Measurements from ENCODE around the gene TAP1.

DNA sequence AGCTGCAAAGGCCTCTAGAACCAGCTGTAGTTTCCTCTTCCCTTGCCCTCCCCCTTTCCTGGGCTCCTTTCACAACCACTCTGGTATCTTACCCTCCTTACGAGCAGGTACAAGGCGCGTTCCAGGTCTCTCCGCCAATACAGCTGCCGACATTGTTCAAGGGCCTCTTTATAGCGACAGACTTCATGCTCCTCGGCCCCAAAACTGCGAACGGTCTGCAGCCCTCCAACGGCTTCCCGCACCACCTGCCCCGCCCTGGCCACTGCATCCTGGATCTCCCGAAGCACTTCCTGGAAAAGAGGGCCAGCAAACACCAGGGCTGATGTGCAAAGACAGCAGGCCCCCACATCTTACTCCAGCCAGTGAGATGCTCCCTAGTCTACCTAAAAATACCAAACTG lies 21.0 kb downstream of the TAP1 start:
- TF ChIP-seq, protein P1, sequence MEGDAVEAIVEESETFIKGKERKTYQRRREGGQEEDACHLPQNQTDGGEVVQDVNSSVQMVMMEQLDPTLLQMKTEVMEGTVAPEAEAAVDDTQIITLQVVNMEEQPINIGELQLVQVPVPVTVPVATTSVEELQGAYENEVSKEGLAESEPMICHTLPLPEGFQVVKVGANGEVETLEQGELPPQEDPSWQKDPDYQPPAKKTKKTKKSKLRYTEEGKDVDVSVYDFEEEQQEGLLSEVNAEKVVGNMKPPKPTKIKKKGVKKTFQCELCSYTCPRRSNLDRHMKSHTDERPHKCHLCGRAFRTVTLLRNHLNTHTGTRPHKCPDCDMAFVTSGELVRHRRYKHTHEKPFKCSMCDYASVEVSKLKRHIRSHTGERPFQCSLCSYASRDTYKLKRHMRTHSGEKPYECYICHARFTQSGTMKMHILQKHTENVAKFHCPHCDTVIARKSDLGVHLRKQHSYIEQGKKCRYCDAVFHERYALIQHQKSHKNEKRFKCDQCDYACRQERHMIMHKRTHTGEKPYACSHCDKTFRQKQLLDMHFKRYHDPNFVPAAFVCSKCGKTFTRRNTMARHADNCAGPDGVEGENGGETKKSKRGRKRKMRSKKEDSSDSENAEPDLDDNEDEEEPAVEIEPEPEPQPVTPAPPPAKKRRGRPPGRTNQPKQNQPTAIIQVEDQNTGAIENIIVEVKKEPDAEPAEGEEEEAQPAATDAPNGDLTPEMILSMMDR (conservative IDR thresholded peaks at IDR 0.05; ENCODE audit: low read depth, low read length) = no peak
- TF ChIP-seq POLR2A (IDR thresholded peaks at IDR 0.05; ENCODE audit: low read depth, low read length) = no peak
- TF ChIP-seq RAD21 (IDR thresholded peaks at IDR 0.05; ENCODE audit: low read length) = no peak
- TF ChIP-seq MXI1 (IDR thresholded peaks at IDR 0.05; ENCODE audit: borderline replicate concordance, low read depth, low read length) = no peak
- TF ChIP-seq MAFK (IDR thresholded peaks at IDR 0.05; ENCODE audit: low read depth, low read length) = no peak
- TF ChIP-seq RCOR1 (IDR thresholded peaks at IDR 0.05; ENCODE audit: insufficient replicate concordance, low read length) = no peak
- no peak for TF ChIP-seq CEBPB (IDR thresholded peaks at IDR 0.05; ENCODE audit: low read depth, low read length)
- no peak for TF ChIP-seq SMC3 (IDR thresholded peaks at IDR 0.05; ENCODE audit: low read depth, low read length)
- no peak for TF ChIP-seq RFX5 (IDR thresholded peaks at IDR 0.05; ENCODE audit: low read depth, low read length)
